Stomach (tissue), 4 donors: ENCODE measurements around the gene ZC3H10.

Experiments
- CTCF ChIP-seq, 7 experiments: fragments of 450-650 bp in 4 of 7; fragments of 200-600 bp in 3 of 7; sonication (generic) in 3 of 7; IDR thresholded peaks; one replicate each; pipeline ENCODE4 v1.5.1; 2016 to 2019; ENCODE audit warnings: antibody characterized with exemption in 7 of 7, control low read depth in 2 of 7, mild to moderate bottlenecking in 1 of 7
- POLR2A ChIP-seq, 4 donors: fragments of 450-650 bp; IDR thresholded peaks; one replicate each; pipeline ENCODE4 v1.6.1; 2016; ENCODE audit warnings: antibody characterized with exemption in 4 of 4, control low read depth in 2 of 4, mild to moderate bottlenecking in 1 of 4, moderate library complexity in 1 of 4
- POLR2AphosphoS5 ChIP-seq, 3 donors: sonication (generic); formaldehyde crosslinking; IDR thresholded peaks; one replicate each; pipeline ENCODE4 v1.6.1; 2016; ENCODE audit warnings: antibody characterized with exemption in 3 of 3

GRCh38 chr12:56134897-56135296 lies 16.8 kb downstream of the ZC3H10 start:
- no peak for TF ChIP-seq CTCF (IDR thresholded peaks at IDR 0.05)
- TF ChIP-seq POLR2A (IDR thresholded peaks at IDR 0.05) = no peak
- no peak for TF ChIP-seq POLR2AphosphoS5 (IDR thresholded peaks at IDR 0.05)
